ENCODE data around the gene GRK2.

DNA sequence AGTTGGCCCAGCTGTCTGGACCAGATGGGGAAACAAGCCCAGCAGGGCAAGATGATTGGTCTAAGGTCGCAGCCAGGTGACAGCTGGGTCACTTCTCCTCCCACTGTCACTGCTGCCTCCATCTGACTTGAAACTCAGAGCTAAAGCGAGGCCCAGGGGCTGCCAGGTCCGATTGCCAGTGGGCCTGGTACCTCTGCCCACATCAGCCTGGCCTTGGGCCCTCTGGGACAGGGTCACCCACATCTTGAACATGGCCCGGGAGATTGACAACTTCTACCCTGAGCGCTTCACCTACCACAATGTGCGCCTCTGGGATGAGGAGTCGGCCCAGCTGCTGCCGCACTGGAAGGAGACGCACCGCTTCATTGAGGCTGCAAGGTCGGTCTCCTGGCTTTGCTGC lies 42.9 kb downstream of the GRK2 start:
- no peak for TF ChIP-seq MAX (IDR thresholded peaks at IDR 0.05)
- no peak for TF ChIP-seq CREB1 (IDR thresholded peaks at IDR 0.05; ENCODE audit: low read depth)
- TF ChIP-seq FOXM1 (IDR thresholded peaks at IDR 0.05; ENCODE audit: borderline replicate concordance, low read depth), result no peak
- TF ChIP-seq TEAD4 (IDR thresholded peaks at IDR 0.05), result no peak
- no peak for TF ChIP-seq TCF12 (IDR thresholded peaks at IDR 0.05; ENCODE audit: low read depth)
